ENCODE measurements around the gene NRG2. TPM values are rescaled to one million over a fixed set of nuclear protein-coding genes. Genes with fewer than 3 reads are reported as not detected.

Gene NRG2
- total and polyA plus RNA-seq, 2 of the 4 experiments (the other 2 are of a cell fraction): 0.18 TPM; not detected in 1

DNA sequence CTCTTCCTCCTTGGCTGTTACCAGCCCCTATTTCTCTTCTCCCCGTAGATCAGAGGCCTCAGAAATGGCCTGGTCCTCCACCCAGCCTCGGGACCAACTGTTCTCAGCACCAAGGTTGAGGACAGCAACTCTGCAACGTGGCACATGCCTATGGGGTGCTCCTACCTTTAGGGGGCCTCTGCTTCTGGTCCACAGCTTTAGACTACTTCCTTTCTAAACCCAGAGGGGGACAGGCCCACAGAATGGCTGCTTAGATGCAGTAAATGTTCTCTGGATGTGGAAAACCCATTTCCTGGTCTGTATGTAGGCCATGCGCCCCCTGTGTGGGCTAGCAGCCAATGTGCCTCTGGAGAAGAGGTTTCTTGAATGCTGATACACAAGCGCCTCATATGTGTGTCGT, 68.4 kb downstream of the NRG2 start:
- ChIA-PET POLR2A (ENCODE audit: unreplicated experiment) (no interaction called here), CTCF (no interaction called here)
- no peak overlapping the region for H2AK9ac ChIP-seq (replicated peaks; ENCODE audit: low read depth, low read length, poor library complexity)
- no peak overlapping the region for H2BK5ac ChIP-seq (ENCODE audit: low read depth, low read length, poor library complexity, severe bottlenecking)
- no peak overlapping the region for H2BK120ac ChIP-seq (ENCODE audit: low read depth, low read length)
- H3K18ac ChIP-seq (ENCODE audit: low read depth, low read length): no peak overlapping the region
- no peaks in the 10 kb centered on the region for H3K36me3 ChIP-seq (ENCODE audit: control insufficient read depth, insufficient read depth, low read length)
- H3K27ac ChIP-seq (ENCODE audit: insufficient read depth, low read length): no peak overlapping the region
- WGBS, 2 experiments (ENCODE audit: extremely low coverage in 2 of 2, insufficient read length in 1 of 2): 55% methylated on average over 2 of the region's 6 CpGs; no CpG with 5 or more reads in 1 of the 2 experiments
- H3K14ac ChIP-seq (replicated peaks; ENCODE audit: low read depth, low read length): no peak overlapping the region
- H2AFZ ChIP-seq (replicated peaks; ENCODE audit: low read length, poor library complexity): no peak overlapping the region
- peaks cover 23% of the 10 kb centered on the region for H3K27me3 ChIP-seq (ENCODE audit: control insufficient read depth, insufficient read depth, low read length)
- no peaks in the 10 kb centered on the region for H3K79me1 ChIP-seq (ENCODE audit: low read depth in 1 of 2, low read length in 2 of 2)
- no peak overlapping the region for H4K91ac ChIP-seq (ENCODE audit: insufficient read depth, low read depth, low read length)
- no TSS peak for BruUV-seq (replicated peaks)
- no peaks in the 10 kb centered on the region for H4K20me1 ChIP-seq (ENCODE audit: insufficient read depth, low read length)
- intact Hi-C loops (cut with micrococcal nuclease): no loop called here
- H2BK15ac ChIP-seq (ENCODE audit: low read depth, low read length): no peak overlapping the region
- dilution Hi-C loops (cut with HindIII; ENCODE audit: low sequenced_read_pairs, unreplicated experiment): no loop called here
- TF ChIP-seq FOS (IDR thresholded peaks at IDR 0.05; ENCODE audit: low read depth, low read length): no peak
- TF ChIP-seq RAD21 (IDR thresholded peaks at IDR 0.05; ENCODE audit: low read length): no peak
- TF ChIP-seq NFE2L2 (IDR thresholded peaks at IDR 0.05; ENCODE audit: low read depth, low read length): no peak
- TF ChIP-seq, protein P1, sequence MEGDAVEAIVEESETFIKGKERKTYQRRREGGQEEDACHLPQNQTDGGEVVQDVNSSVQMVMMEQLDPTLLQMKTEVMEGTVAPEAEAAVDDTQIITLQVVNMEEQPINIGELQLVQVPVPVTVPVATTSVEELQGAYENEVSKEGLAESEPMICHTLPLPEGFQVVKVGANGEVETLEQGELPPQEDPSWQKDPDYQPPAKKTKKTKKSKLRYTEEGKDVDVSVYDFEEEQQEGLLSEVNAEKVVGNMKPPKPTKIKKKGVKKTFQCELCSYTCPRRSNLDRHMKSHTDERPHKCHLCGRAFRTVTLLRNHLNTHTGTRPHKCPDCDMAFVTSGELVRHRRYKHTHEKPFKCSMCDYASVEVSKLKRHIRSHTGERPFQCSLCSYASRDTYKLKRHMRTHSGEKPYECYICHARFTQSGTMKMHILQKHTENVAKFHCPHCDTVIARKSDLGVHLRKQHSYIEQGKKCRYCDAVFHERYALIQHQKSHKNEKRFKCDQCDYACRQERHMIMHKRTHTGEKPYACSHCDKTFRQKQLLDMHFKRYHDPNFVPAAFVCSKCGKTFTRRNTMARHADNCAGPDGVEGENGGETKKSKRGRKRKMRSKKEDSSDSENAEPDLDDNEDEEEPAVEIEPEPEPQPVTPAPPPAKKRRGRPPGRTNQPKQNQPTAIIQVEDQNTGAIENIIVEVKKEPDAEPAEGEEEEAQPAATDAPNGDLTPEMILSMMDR (conservative IDR thresholded peaks at IDR 0.05; ENCODE audit: low read depth, low read length): no peak
- TF ChIP-seq, protein P2, sequence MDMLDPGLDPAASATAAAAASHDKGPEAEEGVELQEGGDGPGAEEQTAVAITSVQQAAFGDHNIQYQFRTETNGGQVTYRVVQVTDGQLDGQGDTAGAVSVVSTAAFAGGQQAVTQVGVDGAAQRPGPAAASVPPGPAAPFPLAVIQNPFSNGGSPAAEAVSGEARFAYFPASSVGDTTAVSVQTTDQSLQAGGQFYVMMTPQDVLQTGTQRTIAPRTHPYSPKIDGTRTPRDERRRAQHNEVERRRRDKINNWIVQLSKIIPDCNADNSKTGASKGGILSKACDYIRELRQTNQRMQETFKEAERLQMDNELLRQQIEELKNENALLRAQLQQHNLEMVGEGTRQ (IDR thresholded peaks at IDR 0.05; ENCODE audit: low read depth, low read length): no peak
- no peak for TF ChIP-seq MXI1 (IDR thresholded peaks at IDR 0.05; ENCODE audit: borderline replicate concordance, low read depth, low read length)
- TF ChIP-seq, protein P3, sequence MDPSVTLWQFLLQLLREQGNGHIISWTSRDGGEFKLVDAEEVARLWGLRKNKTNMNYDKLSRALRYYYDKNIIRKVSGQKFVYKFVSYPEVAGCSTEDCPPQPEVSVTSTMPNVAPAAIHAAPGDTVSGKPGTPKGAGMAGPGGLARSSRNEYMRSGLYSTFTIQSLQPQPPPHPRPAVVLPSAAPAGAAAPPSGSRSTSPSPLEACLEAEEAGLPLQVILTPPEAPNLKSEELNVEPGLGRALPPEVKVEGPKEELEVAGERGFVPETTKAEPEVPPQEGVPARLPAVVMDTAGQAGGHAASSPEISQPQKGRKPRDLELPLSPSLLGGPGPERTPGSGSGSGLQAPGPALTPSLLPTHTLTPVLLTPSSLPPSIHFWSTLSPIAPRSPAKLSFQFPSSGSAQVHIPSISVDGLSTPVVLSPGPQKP (IDR thresholded peaks at IDR 0.05; ENCODE audit: borderline replicate concordance, low read depth, low read length): no peak
- no peak for TF ChIP-seq POLR2A (IDR thresholded peaks at IDR 0.05; ENCODE audit: low read depth, low read length)
- no peak for TF ChIP-seq MAFK (IDR thresholded peaks at IDR 0.05; ENCODE audit: low read depth, low read length)
- TF ChIP-seq CEBPB (IDR thresholded peaks at IDR 0.05; ENCODE audit: low read depth, low read length): no peak
- TF ChIP-seq BHLHE40 (IDR thresholded peaks at IDR 0.05; ENCODE audit: low read depth, low read length): no peak
- TF ChIP-seq MAZ (IDR thresholded peaks at IDR 0.05; ENCODE audit: borderline replicate concordance, low read depth, low read length): no peak
- TF ChIP-seq CHD1 (IDR thresholded peaks at IDR 0.05; ENCODE audit: low read depth, low read length): no peak
- no peak for TF ChIP-seq RCOR1 (IDR thresholded peaks at IDR 0.05; ENCODE audit: insufficient replicate concordance, low read length)
- no peak for TF ChIP-seq RFX5 (IDR thresholded peaks at IDR 0.05; ENCODE audit: low read depth, low read length)
- TF ChIP-seq SMC3 (IDR thresholded peaks at IDR 0.05; ENCODE audit: low read depth, low read length): no peak
- H3K4ac ChIP-seq (ENCODE audit: low read depth, low read length): no peak overlapping the region
- no peak overlapping the region for H2BK20ac ChIP-seq (ENCODE audit: low read depth, low read length)
- H3K56ac ChIP-seq (ENCODE audit: extremely low read depth, insufficient read depth, low read length): no peak overlapping the region
- H4K5ac ChIP-seq (ENCODE audit: low read depth, low read length): no peak overlapping the region
- H3K4me2 ChIP-seq (ENCODE audit: low read depth, low read length): no peak overlapping the region
- H4K8ac ChIP-seq (ENCODE audit: low read depth in 2 of 2, low read length in 2 of 2): no peak overlapping the region
- H3K23ac ChIP-seq (ENCODE audit: low read depth, low read length): no peak overlapping the region
- H3K4me1 ChIP-seq (ENCODE audit: control insufficient read depth, insufficient read depth, low read length): no peaks in the 10 kb centered on the region
- no peak overlapping the region for H3K9ac ChIP-seq (ENCODE audit: low read depth, low read length)
- H3K9me3 ChIP-seq (ENCODE audit: control insufficient read depth, insufficient read depth, low read length): no peaks in the 10 kb centered on the region
- no peak overlapping the region for H2AK5ac ChIP-seq (ENCODE audit: low read depth, low read length)
- H3K4me3 ChIP-seq (ENCODE audit: insufficient read depth, low read depth, low read length): no peak overlapping the region
- in situ Hi-C loops (cut with MboI; ENCODE audit: low sequenced_read_pairs): no loop called here
- DNase-seq (no peak), ATAC-seq (ENCODE audit: low read depth) (no peak)
- no peaks in the 10 kb centered on the region for H3K9me1 ChIP-seq (ENCODE audit: insufficient read depth, low read length)

Data from IMR-90 (cell line).